Stimulated activated CD4-positive, alpha-beta T cell treated with anti-CD3 and anti-CD28 coated beads, Interleukin-2, amount 100 ng/mL, for 48 hours (primary cell): ENCODE data around the gene LSAMP.

ENCODE experiments used
- DNase-seq, 2 donors: peaks; one replicate each; pipeline ENCODE4 v3.0.0-alpha.2; 2020

Gene LSAMP

GRCh38 chr3:116445311-116445841 lies at the start of gene LSAMP:
Gene LSAMP (minus strand): TSS chr3:116445487.
- DNase-seq, result no peak

GRCh38 chr3:116492379-116492778 lies 47.1 kb upstream of the LSAMP start:
- no peak for DNase-seq

DNA sequence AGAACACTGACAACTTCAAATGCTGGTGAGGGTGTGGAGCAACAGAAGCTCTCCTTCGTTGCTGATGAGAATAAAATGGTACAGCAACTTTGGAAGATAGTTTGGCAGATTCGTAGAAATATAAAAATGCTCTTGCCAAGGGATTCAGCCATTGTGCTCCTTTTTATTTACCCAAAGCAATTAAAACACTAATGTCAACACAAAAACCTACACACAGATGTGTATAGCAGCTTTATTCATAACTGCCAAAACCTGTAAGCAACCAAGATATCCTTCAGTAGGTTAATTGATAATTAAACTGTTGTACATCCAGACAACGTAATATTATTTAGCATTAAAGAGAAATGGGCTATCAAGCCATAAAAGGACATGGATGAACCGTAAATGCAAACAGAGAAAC lies 37.8 kb upstream of the LSAMP start:
- no peak for DNase-seq

DNA sequence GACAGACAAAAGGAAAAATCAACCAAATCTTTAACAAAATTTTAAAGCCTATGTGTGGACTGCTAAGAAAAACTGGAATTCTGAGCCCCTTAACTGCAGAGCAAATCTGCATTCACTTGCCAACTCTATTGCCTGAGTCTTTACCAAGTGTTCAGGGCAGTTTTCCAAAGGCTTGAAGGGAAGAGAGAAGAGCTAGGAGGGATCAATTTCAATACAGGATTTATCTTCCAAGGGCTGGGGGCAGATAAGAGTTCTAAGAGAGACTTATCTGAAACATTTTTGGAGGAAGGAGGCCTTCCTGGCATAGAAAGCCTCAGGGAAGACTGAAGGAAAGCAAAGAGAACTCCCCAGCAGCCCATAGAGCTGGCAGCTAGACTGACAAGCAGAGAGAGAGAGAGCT lies 31.4 kb upstream of the LSAMP start:
- DNase-seq, result no peak

DNA sequence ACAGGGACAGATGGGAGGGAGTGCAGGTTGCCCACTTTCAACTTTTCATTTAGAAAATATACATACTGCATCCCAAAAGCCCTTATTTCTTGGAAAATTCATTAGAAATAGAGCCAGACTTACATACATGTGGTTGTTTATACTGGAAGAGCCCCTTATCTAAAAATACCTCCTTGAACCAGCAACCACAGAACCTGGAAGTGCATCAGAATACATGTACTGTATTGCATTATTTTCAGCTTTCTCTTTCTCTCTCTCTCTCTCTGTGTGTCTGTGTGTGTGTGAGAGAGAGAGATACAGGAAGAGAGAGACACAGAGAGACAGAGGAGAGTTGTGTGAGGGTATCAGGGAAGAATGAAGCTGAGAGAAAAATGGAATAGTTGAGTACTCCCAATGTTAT lies 29.5 kb upstream of the LSAMP start:
- no peak for DNase-seq

DNA sequence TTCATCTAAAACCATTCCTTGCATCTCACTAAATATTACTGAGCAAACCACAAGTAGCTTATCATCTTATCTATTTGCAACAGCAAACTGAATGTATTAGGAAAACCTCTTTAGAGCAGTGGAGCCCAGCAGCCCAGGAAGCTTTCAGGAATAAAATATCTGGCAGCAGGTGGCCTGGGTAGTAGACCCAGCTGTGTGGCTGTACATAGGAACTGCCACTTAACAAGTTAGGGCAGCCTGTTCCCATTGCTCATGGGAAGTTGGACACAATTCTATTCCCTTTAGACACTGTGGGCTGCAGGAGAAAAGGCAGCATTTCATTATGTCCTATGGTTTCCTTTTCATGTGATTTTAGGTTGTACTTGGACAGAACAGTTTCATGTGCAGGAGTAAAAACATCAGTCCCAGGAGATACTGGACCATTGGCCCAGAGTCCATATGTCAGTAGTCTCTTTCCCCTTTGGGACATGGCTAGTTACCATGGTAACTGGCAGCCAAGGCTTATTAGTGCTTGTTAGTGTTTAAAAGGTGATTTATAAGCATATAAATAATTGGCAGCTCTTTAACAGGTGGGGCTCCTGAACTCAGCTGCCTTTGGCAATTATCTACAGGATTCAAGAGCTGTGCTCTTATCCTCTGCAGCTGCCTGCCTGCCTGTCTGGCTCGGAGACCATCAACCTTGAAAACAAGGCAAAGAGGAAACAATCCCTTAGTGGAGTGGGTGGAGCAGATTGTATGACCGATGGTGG lies 28.9 kb upstream of the LSAMP start:
- no peak for DNase-seq

GRCh38 chr3:116473602-116474001 lies 28.3 kb upstream of the LSAMP start:
- DNase-seq, result no peak

DNA sequence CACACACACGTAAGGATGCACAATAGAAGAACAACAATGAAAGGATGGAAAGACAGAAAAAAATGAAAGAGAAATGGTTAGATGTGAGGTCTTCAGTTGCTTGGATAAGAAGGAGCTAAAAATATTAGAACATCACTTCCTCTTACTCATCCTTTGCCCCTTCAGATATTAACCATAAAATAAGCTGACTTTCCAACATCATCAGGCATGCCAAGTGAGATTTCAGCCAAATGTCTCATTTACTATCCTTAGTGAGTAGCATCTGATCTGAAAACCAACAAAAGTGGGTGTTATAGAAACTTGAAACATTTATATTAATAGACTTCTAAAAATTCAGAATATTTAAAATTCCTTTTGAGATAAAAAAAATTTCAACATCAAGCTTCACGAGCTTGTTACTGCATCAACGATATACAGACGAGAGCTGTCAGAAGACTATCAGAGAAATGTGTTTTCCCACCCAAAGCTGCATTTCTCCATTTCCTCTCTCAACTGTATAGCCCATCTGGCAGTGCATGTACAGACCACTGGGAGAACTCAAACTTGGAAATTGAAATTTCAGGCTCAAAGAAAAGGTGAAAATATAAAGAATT lies 25.4 kb upstream of the LSAMP start:
- DNase-seq, result no peak

DNA sequence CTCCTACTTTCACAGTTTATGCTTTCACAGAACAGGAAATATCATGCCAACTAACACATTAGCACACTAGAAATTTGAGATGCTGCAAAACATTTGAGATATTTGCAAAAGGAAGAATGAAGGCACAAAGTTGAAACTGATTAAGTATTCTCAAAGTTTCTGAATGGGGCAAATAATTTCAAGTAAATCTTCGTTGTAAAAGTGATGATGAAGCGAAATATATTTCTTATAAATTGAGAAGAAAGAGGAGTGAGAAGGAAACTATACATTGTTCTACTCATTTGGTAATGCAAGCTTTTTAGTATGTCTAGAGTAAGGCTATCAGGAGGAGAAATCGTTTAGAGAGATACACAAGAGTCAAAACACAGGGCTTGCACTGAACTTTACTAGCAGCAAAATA lies 24.3 kb upstream of the LSAMP start:
- DNase-seq, result no peak

- DNase-seq, result no peak
Measured at GRCh38 chr3:116464276-116464798, 19.1 kb upstream of the LSAMP start.

DNA sequence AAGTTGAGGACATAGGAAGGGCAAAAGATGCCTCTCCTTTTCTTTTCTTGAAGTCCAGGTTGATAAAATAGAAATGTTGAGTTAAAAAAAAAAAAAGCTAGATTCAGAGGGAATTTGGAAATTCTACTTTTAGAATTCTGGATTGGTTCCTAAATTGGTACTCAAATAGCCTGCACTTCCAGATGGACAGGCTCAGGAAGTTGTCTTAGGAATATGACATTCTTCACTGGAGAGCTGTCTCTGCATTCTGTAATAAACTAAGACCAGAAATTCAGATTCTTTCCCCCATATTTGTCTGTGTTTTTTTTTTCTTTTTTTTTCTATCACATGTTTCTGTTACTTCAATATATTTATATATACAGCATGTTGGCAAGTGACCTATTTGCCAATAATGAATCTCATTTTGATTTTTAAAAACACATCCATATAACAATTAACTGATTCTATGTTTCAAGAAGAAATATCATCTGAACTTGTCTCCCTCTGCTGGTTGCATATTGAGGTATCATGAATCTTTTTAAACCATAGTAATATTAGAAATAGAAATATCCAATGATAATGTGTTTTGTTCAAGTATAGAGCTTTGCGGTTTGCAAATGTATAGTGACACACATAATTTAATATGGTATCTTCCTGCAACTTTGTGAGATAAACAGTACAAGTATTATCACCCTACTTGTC lies 8.5 kb upstream of the LSAMP start:
- DNase-seq, result no peak

- DNase-seq, result no peak
Measured at GRCh38 chr3:116449546-116450350, 4.5 kb upstream of the LSAMP start.

GRCh38 chr3:116445990-116446389 lies 703 bp upstream of the LSAMP start:
- no peak for DNase-seq

GRCh38 chr3:116444819-116445310 lies 422 bp downstream of the LSAMP start:
- no peak for DNase-seq

- DNase-seq, result no peak
Measured at GRCh38 chr3:116444115-116444747, 1.1 kb downstream of the LSAMP start.

DNA sequence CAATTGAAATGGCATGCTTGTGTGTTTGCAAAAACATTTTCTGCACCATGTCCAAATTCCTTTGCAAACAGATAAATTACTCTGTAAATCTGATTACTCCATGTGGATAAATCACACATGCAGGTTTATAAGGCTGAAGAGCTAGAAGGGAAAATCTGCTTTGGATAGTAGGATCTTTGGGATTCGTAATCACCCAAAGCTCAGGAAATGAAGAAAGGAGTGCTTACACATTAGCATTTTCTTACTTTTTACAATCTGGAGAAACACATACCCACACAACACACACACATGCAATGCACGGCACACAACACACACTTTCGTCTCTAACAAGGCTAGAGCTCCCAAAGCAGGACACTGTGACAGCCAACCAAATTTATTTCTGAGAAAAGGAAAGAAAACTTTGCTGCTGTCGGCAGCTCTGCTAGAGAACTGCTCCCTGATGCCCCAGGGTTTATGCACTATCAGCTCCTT lies 2.1 kb downstream of the LSAMP start:
- no peak for DNase-seq

- DNase-seq, result no peak
Measured at GRCh38 chr3:116442331-116443021, 2.8 kb downstream of the LSAMP start.

GRCh38 chr3:116441652-116442051 lies 3.6 kb downstream of the LSAMP start:
- DNase-seq, result no peak

GRCh38 chr3:116440196-116440595 lies 5.1 kb downstream of the LSAMP start:
- DNase-seq, result no peak

GRCh38 chr3:116433552-116433951 lies 11.7 kb downstream of the LSAMP start:
- no peak for DNase-seq

- no peak for DNase-seq
Measured at GRCh38 chr3:116432795-116433194, 12.5 kb downstream of the LSAMP start.
